GM18508 (cell line): ENCODE results near the gene PLA2G4D.

Experiments used
- ATAC-seq: cut with Tn5 transposase; IDR thresholded peaks from one replicate; pipeline ENCODE4 v1.9.1; 2021; ENCODE audit warnings: moderate number of reproducible peaks; ENCODE audit not compliant: insufficient read depth, unreplicated experiment

Gene PLA2G4D

DNA sequence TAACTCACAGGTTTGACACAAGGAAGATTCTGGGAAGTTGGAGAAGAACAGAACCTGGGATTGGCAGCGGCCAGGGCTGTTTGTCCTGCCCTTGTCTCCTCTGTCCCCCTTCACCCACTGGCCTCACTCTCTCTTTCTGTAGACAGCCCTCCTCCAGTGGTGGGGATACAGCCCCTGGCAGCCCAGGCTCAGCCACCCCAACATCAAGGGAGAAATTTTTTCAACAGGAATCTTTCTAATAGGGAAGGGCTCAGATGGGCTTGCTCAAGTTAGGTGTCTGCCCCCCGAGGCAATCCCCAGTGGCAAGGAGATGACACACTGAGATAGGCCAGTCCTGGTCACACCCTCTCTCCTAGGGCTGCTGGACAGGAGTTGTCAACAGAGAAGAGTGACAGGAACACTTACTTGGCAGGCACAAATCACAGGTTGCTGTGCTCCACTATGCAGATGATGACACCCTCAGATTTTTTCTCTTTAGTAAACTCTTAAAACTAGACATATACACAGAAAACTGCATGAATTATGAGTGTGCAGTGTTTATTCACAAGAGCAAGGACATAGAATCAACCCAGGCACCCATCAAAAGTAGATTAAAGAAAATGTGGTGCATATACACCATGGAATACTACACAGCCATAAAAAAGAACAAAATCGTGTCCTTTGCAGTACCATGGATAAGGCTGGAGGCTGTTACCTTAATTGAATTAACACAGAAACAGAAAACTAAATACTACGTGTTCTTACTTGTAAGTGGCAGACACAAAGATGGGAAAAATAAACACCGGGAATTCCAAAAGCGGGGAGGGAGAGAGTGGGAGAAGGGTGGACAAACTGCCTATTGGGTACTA is 36.3 kb downstream of the PLA2G4D start:
- no peak for ATAC-seq

GRCh38 chr15:42056934-42057798 is 37.2 kb downstream of the PLA2G4D start:
- ATAC-seq: no peak

DNA sequence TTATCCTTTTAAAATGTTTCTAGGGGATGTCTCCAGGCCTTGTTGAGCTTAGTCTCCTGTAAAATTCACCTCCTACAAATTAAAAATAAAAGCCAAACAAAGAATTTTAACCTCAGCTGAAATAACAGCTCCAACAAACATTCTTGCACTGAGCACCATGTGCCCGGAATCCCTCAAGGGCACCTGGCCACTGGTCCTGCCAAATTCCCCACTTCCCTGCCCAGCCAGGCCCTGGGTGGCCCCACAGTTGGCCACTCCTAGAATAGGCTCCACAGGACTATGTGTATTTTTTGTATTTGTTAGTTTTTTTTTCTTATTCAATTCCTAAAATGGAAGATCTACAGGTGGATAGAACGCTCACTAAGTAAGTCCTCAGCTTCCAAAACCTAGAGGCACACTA is 40.4 kb downstream of the PLA2G4D start:
- no peak for ATAC-seq

DNA sequence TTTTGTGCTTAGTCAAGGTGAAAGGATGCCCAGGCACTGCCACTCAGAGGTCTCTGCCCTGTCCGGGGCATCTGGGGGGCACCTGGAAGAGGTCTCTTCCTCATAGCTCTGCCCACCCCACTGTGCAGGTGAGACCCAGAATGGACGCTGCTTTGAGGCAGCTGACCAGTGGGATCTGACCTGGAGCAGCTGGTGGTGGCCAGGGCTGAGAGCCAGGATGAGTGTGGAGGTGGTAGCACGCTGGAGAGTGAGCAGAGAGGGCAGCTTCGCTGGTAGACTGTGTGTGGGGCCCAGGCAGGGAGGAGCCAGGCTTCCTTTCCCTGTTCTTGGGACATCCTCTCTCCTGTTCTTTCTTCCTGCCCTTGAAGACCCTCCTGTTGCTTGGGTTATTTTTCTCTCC is 41.4 kb downstream of the PLA2G4D start:
- no peak for ATAC-seq

DNA sequence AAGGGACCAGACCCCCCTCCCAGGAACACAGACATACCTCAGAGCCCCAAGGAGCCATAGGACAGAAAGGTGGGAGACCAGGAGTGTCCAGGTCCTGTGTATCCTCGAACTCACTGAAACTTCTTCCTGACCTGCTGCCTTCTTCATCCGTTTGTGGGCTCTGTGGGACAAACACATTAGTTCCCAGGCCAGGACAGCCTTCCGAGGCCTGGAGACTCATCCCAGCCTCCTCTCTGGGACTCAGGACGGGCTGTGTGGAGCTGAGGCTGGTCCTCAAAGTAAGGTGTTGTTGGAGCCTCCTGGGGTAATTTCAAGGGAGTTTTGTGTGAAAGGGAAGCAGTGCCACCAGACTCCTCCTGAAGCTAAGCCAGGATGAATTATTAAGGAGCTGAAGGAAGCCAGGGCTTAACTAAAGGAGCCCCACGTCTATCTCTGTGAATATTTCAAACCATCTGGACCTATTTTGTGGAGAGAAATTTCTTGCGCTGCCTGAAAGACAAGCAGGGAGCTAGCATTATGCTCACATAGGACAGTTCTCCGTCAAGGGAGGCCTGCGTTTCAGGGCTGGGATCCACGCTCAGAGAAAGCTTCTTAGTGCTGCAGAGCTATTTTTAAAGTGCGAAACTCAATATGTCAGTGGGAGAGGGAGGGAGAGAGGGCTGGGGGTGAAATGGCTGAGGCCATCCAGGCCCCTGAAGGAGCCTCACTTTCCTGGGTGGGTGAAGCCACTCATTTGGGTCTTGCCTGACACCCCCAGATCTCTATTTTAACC is 43.7 kb downstream of the PLA2G4D start:
- no peak for ATAC-seq

DNA sequence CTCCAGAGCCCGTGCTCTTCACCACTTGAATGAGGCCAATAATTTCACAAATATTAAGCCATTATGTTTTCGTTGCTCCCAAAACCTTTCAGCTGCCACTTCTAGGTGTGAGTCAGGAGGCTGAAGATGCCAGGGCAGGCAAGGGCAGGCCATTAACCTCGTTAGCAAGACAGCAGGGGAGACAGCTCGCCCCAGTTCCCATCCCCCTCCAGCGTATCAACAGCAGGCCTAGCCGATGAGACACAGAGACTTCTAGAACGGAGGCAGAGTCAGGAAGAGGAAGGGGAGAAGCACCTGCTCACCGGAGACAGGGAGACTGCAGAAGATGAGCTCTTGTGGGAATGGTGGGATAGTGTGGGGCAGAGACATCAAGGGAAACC is 45.6 kb downstream of the PLA2G4D start:
- no peak for ATAC-seq

DNA sequence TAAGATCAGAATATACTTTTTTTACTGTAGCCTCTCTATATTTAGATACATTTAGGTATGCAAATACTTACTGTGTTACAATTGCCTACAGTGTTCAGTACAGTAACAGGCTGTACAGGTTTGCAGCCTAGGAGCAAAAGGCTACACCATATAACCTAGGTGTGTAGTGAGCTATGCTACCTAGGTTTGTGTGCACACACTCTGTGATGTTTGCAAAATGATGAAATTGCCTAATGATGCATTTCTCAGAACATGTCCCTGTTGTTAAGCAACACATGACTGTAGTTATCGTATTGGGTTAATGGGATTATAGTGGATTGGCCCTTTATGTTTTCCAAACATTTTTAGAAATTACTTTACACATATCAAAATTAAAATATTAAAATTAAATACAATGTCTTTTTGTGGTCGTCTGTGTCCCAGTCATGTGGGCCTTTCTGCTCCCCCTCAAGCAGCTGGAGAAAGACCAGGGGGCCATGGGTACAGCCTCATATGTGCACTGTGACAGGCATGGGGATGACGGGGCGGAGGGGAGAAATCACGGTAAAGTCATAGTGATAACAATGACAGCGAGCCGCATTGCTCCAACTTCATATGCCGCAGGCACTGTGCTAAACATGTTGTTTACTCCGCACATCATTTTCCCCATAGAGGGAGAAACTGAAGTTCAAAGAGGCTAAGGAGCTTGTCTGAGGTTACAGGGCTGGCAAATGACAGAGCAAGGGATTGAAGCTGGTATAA is 46.1 kb downstream of the PLA2G4D start:
- ATAC-seq: no peak

- ATAC-seq: no peak
Observed at GRCh38 chr15:42046597-42046996, 47.8 kb downstream of the PLA2G4D start.

- no peak for ATAC-seq
Observed at GRCh38 chr15:42045211-42045615, 49.1 kb downstream of the PLA2G4D start.

DNA sequence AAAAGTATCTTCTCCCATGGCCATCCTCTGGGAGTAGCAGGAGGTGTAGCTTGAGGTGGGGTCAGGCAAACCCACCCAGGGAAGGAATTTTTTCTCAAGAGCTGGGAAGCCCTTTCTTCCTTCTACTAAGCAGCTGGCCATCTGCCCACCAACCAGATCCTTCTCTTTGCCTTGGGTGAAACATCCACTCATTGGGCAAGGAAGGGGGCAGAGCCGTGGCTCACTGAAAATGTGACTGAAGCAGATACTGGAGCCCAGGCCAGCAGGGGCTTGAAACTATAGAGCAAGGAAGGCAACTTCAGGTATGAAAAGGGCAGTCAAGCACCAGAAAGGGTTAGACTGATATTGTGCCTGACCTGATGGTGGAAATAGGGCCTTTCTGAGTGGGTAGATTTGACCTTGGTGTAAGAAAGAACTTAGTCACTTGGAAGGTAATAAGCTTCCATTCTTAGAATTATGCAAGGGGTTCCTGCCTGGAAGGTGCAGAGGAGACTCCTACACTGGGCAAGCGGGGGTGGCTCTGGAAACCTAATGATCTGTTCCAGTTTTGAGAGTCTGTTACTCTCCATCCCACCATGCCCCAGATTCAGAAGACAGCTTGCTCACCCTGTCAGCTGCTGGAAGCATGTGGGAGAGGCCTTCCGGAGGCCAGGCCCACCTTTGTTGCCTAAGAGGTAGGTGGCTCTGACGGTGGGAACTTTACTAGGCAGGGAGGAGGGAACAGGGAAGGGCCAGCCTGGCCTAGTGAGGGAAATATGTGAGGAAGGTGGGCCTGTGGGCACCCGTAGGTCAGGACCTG is 51.6 kb downstream of the PLA2G4D start:
- ATAC-seq: no peak

DNA sequence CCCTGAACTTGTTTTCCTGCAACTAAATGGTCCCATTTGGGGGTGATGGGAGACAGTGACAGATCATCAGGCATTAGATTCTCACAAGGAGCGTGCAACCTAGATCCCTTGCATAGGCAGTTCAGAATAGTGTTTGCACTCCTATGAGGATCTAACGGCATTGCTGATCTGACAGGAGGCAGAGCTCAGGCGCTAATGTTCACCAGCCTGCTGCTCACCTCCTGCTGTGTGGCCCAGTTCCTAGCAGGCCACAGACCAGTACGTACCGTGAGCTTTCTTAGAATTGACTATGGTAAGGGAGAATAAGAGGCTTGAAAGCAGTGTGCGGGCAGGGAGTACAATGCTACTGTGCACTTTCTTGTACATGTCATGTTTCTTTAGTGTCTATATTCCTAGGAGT is 56.0 kb downstream of the PLA2G4D start:
- ATAC-seq: no peak

DNA sequence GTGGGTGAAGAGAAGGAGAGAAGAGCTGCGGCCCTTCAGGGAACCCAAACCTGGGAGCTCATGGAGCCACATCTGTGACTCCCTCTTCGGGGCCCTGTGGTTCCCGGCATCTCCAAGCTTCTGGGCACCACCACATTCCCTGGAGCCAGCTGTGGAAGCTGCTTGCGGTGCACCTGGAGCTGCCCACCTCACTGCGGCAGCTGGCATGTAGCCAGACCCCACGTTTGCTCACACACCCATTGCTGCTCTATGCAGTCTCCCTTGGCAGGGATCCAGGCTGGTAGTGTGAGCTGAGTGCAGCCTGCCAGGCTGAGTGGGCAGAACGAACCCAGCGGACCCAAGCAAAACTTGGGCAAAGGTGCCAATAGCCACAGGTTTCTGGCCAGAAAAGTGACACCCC is 56.7 kb downstream of the PLA2G4D start:
- ATAC-seq: no peak

- ATAC-seq: no peak
Observed at GRCh38 chr15:42036966-42037365, 57.4 kb downstream of the PLA2G4D start.

DNA sequence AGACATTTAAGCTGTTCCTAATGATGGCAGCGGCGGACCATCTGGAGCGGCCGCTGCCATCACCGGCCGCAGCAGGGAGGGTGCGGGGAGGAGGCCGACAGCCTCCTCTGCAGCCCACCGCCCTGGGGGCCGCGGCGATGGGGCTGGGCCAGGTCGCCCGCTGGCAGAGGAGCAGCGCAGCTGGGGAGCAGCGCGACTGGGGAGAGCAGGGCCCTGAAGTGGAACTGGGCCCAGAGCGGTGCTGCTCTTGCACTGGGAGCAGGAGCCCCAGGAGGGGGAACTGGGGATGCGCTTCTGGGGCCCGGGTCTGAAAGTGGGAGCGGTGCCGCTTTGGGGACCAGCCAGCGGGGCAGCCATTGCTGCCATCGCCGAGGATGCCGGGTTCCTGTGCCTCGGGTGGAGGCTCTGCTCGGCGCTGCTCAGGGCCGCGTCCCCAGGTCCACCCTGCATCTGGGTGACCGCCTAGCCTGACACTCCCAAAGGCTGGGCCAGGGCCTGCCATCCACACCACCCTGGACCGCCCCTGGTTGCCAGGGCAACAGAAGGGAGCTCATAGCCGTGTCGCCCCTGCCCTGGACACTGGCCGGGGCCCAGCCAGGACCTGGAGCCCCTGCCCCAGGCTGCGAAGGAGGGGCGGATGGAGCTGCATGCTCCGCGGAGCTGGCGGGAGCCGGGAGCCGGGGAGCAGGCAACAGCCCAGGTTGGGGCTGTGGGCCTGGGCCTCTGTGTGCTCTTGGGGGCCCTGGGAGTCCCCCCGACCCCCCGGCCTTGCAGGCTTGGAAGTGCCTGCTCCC is 58.1 kb downstream of the PLA2G4D start:
- ATAC-seq: no peak

- ATAC-seq: no peak
Observed at GRCh38 chr15:42035435-42035761, 59.0 kb downstream of the PLA2G4D start.

- ATAC-seq: no peak
Observed at GRCh38 chr15:42034628-42035434, 59.5 kb downstream of the PLA2G4D start.

- no peak for ATAC-seq
Observed at GRCh38 chr15:42033214-42033873, 61.0 kb downstream of the PLA2G4D start.
